Natural killer cell (primary cell): ENCODE data around the gene LMNA. TPM values are rescaled to one million over a fixed set of nuclear protein-coding genes. Genes with fewer than 3 reads are reported as not detected.
A peak's percentile ranks its signal among the peaks of the same experiment; 100 is the strongest.

Source experiments
- ATAC-seq, 3 donors: fragments of 150-1000 bp in 2 of 3; fragments of 200-7000 bp in 1 of 3; cut with Tn5 transposase; 1 replicate in 1 of 3; 2 replicates in 2 of 3; pipeline ENCODE4 v1.10.0; 2021; ENCODE audit warnings: mild to moderate bottlenecking in 2 of 3, moderate library complexity in 2 of 3
- DNase-seq, 2 donors: peaks; one replicate each; pipeline versions ENCODE4 v3.0.0 to v3.0.0-alpha.2; 2013 to 2021; ENCODE audit warnings: mixed read lengths in 1 of 2
- H3K27ac ChIP-seq: one replicate; pipeline ENCODE4 v1.5.1; 2013; ENCODE audit warnings: mild to moderate bottlenecking, low read length
- H3K27me3 ChIP-seq: one replicate; pipeline ENCODE4 v1.6.1; 2013; ENCODE audit warnings: low read length; ENCODE audit not compliant: control insufficient read depth, insufficient read depth
- H3K36me3 ChIP-seq: one replicate; pipeline ENCODE4 v1.6.1; 2013; ENCODE audit warnings: low read length; ENCODE audit not compliant: control insufficient read depth, insufficient read depth
- H3K4me1 ChIP-seq: one replicate; pipeline ENCODE4 v1.6.1; 2013; ENCODE audit warnings: low read length; ENCODE audit not compliant: control insufficient read depth, insufficient read depth
- H3K4me3 ChIP-seq: one replicate; pipeline ENCODE4 v1.5.1; 2013; ENCODE audit warnings: low read length
- H3K9me3 ChIP-seq: one replicate; pipeline ENCODE4 v1.6.1; 2013; ENCODE audit warnings: low read length; ENCODE audit not compliant: control insufficient read depth, insufficient read depth
- H3K27ac Mint-ChIP-seq, 2 donors: one replicate each; pipeline ENCODE4 v1.8.0; 2022; ENCODE audit warnings: mild to moderate bottlenecking in 2 of 2, mixed read lengths in 2 of 2, moderate library complexity in 1 of 2
- H3K27me3 Mint-ChIP-seq, 2 donors: one replicate each; pipeline ENCODE4 v1.8.0; 2022; ENCODE audit warnings: low read depth in 2 of 2, mixed read lengths in 2 of 2
- H3K36me3 Mint-ChIP-seq: one replicate; pipeline ENCODE4 v1.8.0; 2022; ENCODE audit warnings: mixed read lengths
- H3K4me1 Mint-ChIP-seq, 2 donors: one replicate each; pipeline ENCODE4 v1.8.0; 2022; ENCODE audit warnings: mixed read lengths in 2 of 2
- H3K4me3 Mint-ChIP-seq: one replicate; pipeline ENCODE4 v1.8.0; 2022; ENCODE audit warnings: mild to moderate bottlenecking, moderate library complexity, mixed read lengths
- H3K9me3 Mint-ChIP-seq, 2 donors: one replicate each; pipeline ENCODE4 v1.8.0; 2022; ENCODE audit warnings: mixed read lengths in 2 of 2
- CTCF ChIP-seq: fragments of 200-600 bp; IDR thresholded peaks from one replicate; pipeline ENCODE4 v1.8.0; 2022; ENCODE audit warnings: antibody characterized with exemption
- WGBS: methylation state at CpG from one replicate; pipeline ENCODE4 v1.1.7; 2013; ENCODE audit warnings: missing lambda C conversion rate; ENCODE audit not compliant: insufficient coverage; 5-methylcytosine and 5-hydroxymethylcytosine counted together
- intact Hi-C: fragments of 100-400 bp; cut with micrococcal nuclease; formaldehyde crosslinking; loops from one replicate; pipeline ENCODE4 v1.14.2; 2022
- total RNA-seq, 4 donors: library from RNA; stranded (reverse); fragments of 120-200 nt in 1 of 4; gene quantifications; one replicate each; pipeline versions ENCODE4 v1.2.3 to v1.2.4, GENCODE V29; 2013 to 2022

LMNA gene
- total RNA-seq = 100 to 1,000 TPM; 201 to 504 (median 273) TPM
- 34.7 TPM for total RNA-seq (2013)

DNA sequence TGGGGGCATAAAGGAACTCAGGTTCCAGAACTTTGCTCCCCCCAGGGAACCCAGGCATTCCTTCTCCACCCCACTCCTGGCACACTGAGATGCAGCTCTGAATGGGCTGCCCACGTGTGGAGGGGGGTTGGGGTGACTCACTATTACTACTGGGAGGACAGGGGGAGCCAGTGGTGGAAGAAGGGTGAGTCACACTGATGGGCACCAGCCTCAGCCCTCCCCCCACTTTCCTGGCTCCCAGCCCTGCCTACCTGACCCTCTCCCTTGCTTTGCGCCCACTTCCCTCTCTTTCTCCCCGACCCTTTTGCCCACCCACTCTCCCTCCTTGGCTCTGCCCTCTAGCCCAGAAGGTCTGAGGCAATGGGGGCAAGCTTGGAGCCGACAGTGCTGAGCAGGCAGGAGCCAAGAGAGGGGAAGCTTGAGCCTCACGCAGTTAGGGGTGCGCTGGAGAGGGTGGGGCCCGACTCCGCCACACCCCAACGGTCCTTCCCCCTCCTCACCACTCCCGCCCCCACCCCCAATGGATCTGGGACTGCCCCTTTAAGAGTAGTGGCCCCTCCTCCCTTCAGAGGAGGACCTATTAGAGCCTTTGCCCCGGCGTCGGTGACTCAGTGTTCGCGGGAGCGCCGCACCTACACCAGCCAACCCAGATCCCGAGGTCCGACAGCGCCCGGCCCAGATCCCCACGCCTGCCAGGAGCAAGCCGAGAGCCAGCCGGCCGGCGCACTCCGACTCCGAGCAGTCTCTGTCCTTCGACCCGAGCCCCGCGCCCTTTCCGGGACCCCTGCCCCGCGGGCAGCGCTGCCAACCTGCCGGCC is at the start of gene LMNA:
TSS of gene LMNA (plus strand) at position 611 of the 818 bp plus-strand sequence. CDS start 208 bp downstream, outside the sequence.
- peak; percentile 76 to 88 for DNase-seq
- Mint-ChIP-seq H3K4me1 (peaks cover 20 to 32% of the 10 kb centered on the region in 2 donors), H3K36me3 (no peaks in the 10 kb centered on the region), H3K4me3 (peak within 1 kb of the TSS; percentile 91), H3K27me3 (peaks cover 0 to 32% of the 10 kb centered on the region in 2 donors), H3K27ac (peak within 1 kb of the TSS; percentile 73 to 93), H3K9me3 (no peaks in the 10 kb centered on the region)
- peak; percentile 81 to 86 (median 82) for ATAC-seq
- no peak for TF ChIP-seq CTCF
- Histone ChIP-seq H3K9me3 (no peaks in the 10 kb centered on the region), H3K4me1 (peaks cover 27% of the 10 kb centered on the region), H3K4me3 (peak within 1 kb of the TSS; percentile 56), H3K27ac (no peak within 1 kb of the TSS), H3K27me3 (peaks cover 25% of the 10 kb centered on the region), H3K36me3 (no peaks in the 10 kb centered on the region)
- intact Hi-C loops = loop anchor here (1.0 kb wide), 2 partner anchors 8 to 17 kb away; no protein-coding TSS in a partner anchor
- WGBS = under 1% methylated on average over 36 of the region's 37 CpGs

DNA sequence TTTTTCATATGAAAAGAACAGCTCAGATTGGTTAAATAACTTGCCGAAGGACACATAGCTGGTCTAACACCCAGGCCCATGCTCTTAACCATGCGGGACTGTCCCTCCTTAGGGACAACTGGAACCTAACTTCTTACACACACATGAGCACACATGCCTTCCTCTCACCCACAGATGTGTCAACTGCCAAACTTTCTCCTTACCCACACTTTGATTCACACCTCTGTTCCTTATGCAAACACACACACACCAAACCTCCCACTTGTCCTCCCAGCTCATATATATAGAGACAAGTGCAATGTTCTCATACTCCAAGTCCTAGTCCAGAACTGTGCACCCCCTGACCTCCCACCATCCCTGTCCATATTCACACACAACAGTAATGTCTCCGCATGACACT is 49.3 kb upstream of the LMNA start:
- no peaks in the 10 kb centered on the region for H3K4me1 ChIP-seq
- H3K4me3 Mint-ChIP-seq = no peak overlapping the region
- no peaks in the 10 kb centered on the region for H3K36me3 Mint-ChIP-seq
- H3K9me3 ChIP-seq = no peaks in the 10 kb centered on the region
- no peaks in the 10 kb centered on the region for H3K36me3 ChIP-seq
- no peak overlapping the region for H3K4me3 ChIP-seq
- no peak overlapping the region for H3K27ac ChIP-seq
- H3K27me3 Mint-ChIP-seq = no peaks in the 10 kb centered on the region
- DNase-seq (no peak), ATAC-seq (peak in 1 of 3 donors; percentile 26)
- no peaks in the 10 kb centered on the region for H3K9me3 Mint-ChIP-seq
- peak overlapping the region in 1 of 2 donors; percentile 43 for H3K27ac Mint-ChIP-seq
- intact Hi-C loops = no loop called here
- H3K27me3 ChIP-seq = no peaks in the 10 kb centered on the region
- 75% methylated on average over 3 of the region's 3 CpGs for WGBS
- peaks cover 0 to 14% of the 10 kb centered on the region in 2 donors for H3K4me1 Mint-ChIP-seq
- no peak for TF ChIP-seq CTCF

- H3K4me3 ChIP-seq = no peak overlapping the region
- Mint-ChIP-seq H3K27me3 (peaks cover 0 to 4% of the 10 kb centered on the region in 2 donors), H3K4me3 (no peak overlapping the region), H3K4me1 (peaks cover 0 to 14% of the 10 kb centered on the region in 2 donors), H3K36me3 (no peaks in the 10 kb centered on the region), H3K27ac (no peak overlapping the region), H3K9me3 (no peaks in the 10 kb centered on the region)
- H3K9me3 ChIP-seq = no peaks in the 10 kb centered on the region
- H3K27ac ChIP-seq = no peak overlapping the region
- H3K4me1 ChIP-seq = no peaks in the 10 kb centered on the region
- no peaks in the 10 kb centered on the region for H3K36me3 ChIP-seq
- ATAC-seq = no peak
- intact Hi-C loops = no loop called here
- no peak for DNase-seq
- H3K27me3 ChIP-seq = no peaks in the 10 kb centered on the region
- 76% methylated on average over 16 of the region's 16 CpGs for WGBS
- no peak for TF ChIP-seq CTCF
These were observed 48.6 kb upstream of the LMNA start for GRCh38 chr1:156065871-156066270.
